ENCODE results near the gene CEP85L. TPM values are rescaled to one million over a fixed set of nuclear protein-coding genes. Genes with fewer than 3 reads are reported as not detected.

CEP85L gene
- total and polyA plus RNA-seq, 2 of the 13 experiments (the other 11 are each of a cell fraction or from before 2014, with no cell fraction given) = 0.44 to 1.7 TPM

DNA sequence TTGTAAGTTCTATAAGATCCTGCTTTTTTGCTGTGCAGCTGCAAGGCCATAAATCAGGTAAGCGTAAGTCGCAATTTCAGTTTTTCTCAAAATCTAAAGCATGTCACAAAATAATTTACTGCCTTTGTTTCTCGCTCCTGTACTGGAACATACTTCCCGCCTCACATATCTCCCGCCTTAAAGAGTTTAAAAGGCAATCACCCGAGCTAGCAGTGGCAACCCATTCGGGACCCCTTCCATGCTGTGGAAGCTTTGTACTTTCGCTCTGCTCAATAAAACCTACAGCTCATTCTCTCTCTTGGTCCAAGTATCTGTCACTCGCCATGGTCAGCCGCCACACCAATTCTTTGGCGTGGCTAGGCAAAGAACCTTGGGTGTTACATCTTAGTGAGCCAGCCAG lies 34.0 kb downstream of the CEP85L start:
- DNase-seq (ENCODE audit: low spot score) = no peak
- POLR2A ChIA-PET = no interaction called here

More for the DNA sequence above, 34.0 kb downstream of the CEP85L start:
- BruUV-seq (replicated peaks) = no TSS peak
- TF ChIP-seq PHF8 (CRISPR knock-in tag; IDR thresholded peaks at IDR 0.05) = no peak
- TF ChIP-seq, protein P1, sequence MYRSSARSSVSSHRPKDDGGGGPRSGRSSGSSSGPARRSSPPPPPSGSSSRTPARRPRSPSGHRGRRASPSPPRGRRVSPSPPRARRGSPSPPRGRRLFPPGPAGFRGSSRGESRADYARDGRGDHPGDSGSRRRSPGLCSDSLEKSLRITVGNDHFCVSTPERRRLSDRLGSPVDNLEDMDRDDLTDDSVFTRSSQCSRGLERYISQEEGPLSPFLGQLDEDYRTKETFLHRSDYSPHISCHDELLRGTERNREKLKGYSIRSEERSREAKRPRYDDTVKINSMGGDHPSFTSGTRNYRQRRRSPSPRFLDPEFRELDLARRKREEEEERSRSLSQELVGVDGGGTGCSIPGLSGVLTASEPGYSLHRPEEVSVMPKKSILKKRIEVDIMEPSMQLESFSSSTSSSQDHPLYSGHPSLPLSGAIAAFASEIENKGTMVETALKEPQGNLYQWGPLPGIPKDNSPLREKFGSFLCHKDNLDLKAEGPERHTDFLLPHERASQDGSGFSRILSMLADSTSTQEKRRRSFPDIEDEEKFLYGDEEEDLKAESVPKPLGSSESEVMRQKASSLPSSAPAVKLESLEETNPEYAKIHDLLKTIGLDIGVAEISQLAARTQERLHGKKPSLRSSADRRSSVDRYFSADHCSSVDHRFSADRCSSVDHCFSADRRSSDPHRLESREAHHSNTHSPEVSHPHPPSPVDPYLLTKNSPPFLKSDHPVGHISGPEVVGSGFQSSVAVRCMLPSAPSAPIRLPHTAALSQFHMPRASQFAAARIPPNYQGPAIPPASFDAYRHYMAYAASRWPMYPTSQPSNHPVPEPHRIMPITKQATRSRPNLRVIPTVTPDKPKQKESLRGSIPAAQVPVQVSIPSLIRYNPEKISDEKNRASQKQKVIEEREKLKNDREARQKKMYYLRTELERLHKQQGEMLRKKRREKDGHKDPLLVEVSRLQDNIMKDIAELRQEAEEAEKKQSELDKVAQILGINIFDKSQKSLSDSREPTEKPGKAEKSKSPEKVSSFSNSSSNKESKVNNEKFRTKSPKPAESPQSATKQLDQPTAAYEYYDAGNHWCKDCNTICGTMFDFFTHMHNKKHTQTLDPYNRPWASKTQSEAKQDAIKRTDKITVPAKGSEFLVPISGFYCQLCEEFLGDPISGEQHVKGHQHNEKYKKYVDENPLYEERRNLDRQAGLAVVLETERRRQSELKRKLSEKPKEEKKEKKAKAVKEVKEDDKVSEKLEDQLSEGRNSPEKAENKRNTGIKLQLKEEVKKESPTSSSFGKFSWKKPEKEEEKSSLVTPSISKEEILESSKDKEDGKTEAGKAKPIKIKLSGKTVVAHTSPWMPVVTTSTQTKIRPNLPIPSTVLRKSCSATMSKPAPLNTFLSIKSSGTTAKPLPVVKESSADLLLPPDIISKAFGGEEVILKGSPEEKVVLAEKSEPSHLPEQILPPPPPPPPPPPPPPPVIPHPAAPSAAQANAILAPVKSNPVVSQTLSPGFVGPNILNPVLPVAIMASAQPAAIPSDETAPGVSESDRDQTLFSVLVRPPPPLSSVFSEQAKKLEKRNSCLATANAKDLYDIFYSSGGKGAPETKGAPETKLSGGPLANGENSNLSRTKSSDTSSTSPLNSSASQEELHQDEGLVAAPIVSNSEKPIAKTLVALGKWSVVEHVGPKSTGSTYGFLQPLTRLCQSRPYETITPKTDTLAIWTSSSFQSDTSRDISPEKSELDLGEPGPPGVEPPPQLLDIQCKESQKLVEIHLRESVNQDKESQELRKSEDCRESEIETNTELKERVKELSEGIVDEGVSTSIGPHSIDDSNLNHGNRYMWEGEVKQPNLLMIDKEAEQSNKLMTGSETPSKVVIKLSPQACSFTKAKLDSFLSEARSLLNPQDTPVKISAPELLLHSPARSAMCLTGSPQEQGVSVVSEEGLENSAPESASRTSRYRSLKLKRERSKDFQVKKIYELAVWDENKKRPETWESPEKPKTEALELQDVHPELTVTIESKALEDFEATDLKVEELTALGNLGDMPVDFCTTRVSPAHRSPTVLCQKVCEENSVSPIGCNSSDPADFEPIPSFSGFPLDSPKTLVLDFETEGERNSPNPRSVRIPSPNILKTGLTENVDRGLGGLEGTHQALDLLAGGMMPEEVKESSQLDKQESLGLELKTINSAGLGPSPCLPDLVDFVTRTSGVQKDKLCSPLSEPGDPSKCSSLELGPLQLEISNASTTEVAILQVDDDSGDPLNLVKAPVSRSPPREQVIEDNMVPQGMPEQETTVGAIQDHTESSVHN (CRISPR knock-in tag; IDR thresholded peaks at IDR 0.05) = no peak
- TF ChIP-seq, protein P2, sequence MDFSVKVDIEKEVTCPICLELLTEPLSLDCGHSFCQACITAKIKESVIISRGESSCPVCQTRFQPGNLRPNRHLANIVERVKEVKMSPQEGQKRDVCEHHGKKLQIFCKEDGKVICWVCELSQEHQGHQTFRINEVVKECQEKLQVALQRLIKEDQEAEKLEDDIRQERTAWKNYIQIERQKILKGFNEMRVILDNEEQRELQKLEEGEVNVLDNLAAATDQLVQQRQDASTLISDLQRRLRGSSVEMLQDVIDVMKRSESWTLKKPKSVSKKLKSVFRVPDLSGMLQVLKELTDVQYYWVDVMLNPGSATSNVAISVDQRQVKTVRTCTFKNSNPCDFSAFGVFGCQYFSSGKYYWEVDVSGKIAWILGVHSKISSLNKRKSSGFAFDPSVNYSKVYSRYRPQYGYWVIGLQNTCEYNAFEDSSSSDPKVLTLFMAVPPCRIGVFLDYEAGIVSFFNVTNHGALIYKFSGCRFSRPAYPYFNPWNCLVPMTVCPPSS (IDR thresholded peaks at IDR 0.05) = no peak
- TF ChIP-seq ZNF44 (CRISPR knock-in tag; IDR thresholded peaks at IDR 0.05) = no peak
- TF ChIP-seq TP53 (CRISPR knock-in tag; conservative IDR thresholded peaks at IDR 0.05) = no peak
- TF ChIP-seq HHEX (CRISPR knock-in tag; IDR thresholded peaks at IDR 0.05) = no peak
- no peak for TF ChIP-seq CCAR2 (optimal IDR thresholded peaks at IDR 0.05; ENCODE audit: low read depth, low read length)
- TF ChIP-seq AGO2 (optimal IDR thresholded peaks at IDR 0.05; ENCODE audit: low read depth, low read length) = no peak
- Histone ChIP-seq H3K27ac (ENCODE audit: extremely low read length, insufficient read depth, low read length) (no peak overlapping the region), H3K9ac (ENCODE audit: insufficient read depth, low read depth, low read length) (no peak overlapping the region), H3K4me3 (replicated peaks in 1 of 3; ENCODE audit: insufficient read depth in 1 of 3, low read depth in 2 of 3, low read length in 3 of 3) (no peak overlapping the region), H3K27me3 (ENCODE audit: control insufficient read depth in 1 of 2, insufficient read depth in 2 of 2, low read length in 2 of 2) (peaks cover 0 to 13% of the 10 kb centered on the region in 2 experiments; a peak in 2 of 5 replicates), H3K79me2 (ENCODE audit: insufficient read depth, low read length) (no peaks in the 10 kb centered on the region), H2AFZ (ENCODE audit: low read length) (no peak overlapping the region), H4K20me1 (ENCODE audit: insufficient read depth, low read length) (no peaks in the 10 kb centered on the region), H3K9me3 (ENCODE audit: low read length) (no peaks in the 10 kb centered on the region), H3K36me3 (replicated peaks in 1 of 2; ENCODE audit: control insufficient read depth in 1 of 2, insufficient read depth in 2 of 2, low read length in 2 of 2) (no peaks in the 10 kb centered on the region), H3K4me2 (ENCODE audit: low read depth, low read length) (no peak overlapping the region), H3K4me1 (ENCODE audit: insufficient read depth, low read length) (no peaks in the 10 kb centered on the region)
- CTCF ChIA-PET (ENCODE audit: low intra/inter-chr PET ratio, low total read pairs) = interaction anchor here (2.4 kb wide), 1 partner anchor 642 kb away, joined by 5 read pairs; no protein-coding TSS in a partner anchor
- intact Hi-C loops (cut with micrococcal nuclease; ENCODE audit: unreplicated experiment) (no loop called here), in situ Hi-C loops (cut with HindIII; ENCODE audit: extremely low pct_ligation_motif_present, low pct_unique_long_range_greater_than_20kb) (no loop called here)
- no peak for FAIRE-seq
- 74% methylated on average over 11 of the region's 11 CpGs for WGBS (ENCODE audit: low lambda C conversion rate)
- no peak for ATAC-seq

All from HepG2 (cell line).